WTC11 (cell line): ENCODE data around the gene EIF1B.

ENCODE experiments used
- TCF7 ChIP-seq: sonication (generic); formaldehyde crosslinking; IDR thresholded peaks from 2 replicates; pipeline ENCODE4 v1.8.0; 2022; ENCODE audit warnings: mild to moderate bottlenecking, low read depth, missing genetic modification reagents, moderate library complexity
- TF ChIP-seq, protein P1 (sequence below): sonication (generic); formaldehyde crosslinking; IDR thresholded peaks from 2 replicates; pipeline ENCODE4 v1.8.0; 2022; ENCODE audit warnings: mild to moderate bottlenecking, missing genetic modification reagents

DNA sequence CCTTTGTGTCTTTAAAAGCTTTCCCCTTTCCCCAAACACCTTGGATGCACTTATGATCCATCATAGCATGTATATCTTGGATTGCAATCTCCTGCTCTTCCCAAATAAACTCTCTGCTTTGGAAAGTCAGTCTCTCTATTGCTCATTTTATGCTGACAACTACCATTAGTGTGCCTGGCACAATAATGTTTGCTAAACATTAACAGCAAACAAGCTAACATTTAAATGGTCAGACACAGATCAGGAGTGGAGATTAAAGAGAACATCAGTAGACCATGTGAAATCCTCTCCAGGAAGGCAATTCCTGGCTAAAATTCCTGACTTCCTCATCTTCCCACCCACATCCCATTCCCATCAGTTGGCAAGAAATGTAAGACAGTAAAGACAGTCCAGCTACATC, 44.3 kb upstream of the EIF1B start:
- no peak for TF ChIP-seq TCF7
- TF ChIP-seq, protein P1, sequence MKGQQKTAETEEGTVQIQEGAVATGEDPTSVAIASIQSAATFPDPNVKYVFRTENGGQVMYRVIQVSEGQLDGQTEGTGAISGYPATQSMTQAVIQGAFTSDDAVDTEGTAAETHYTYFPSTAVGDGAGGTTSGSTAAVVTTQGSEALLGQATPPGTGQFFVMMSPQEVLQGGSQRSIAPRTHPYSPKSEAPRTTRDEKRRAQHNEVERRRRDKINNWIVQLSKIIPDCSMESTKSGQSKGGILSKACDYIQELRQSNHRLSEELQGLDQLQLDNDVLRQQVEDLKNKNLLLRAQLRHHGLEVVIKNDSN (CRISPR knock-in tag), result no peak
